ENCODE measurements around the gene GTPBP10. TPM values are rescaled to one million over a fixed set of nuclear protein-coding genes. Genes with fewer than 3 reads are reported as not detected.

GTPBP10 gene
- polyA plus RNA-seq, 1 donor = 17.7 TPM

- no peak for DNase-seq
Observed at GRCh38 chr7:90383422-90383821, 36.9 kb downstream of the GTPBP10 start.

DNA sequence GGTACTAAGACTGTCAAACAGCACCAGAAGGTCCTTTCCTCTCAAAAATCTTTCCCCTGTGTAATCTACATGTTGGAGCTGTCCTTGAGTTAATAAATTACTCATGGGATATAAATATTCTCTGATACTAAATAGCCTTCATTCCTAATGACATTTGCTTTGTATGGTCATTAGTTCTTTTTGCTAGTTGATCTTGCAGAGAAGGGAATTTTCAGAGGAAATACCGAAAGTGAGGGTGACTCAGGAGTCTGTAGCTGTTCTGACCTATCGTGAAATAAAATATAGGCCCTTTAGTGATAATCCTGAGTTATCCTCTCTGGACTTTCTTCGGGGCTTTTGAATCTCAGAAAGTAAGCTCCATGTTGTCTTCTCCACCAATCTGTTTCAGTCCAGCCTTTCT, 37.3 kb downstream of the GTPBP10 start:
- no peak for DNase-seq

DNA sequence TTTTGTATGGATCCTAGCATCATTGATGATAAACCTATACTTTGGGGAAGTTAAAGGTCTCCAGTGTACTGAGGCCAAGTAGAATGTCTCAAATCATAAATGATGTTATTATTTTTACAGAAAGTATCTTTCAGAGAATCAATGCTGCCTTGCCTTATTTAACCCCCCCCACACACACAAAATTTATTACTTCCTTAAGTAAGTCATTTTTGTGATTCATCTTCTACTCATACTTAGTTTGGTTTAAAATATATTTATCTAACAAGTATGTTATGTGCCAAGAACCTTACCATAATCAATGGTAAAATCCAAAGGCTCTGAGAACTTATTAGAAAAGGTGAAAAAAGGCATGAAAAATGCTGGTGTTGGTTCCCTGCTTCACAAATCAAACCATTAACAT, 37.9 kb downstream of the GTPBP10 start:
- DNase-seq = no peak

- no peak for DNase-seq
Observed at GRCh38 chr7:90387470-90388240, 41.1 kb downstream of the GTPBP10 start.

DNA sequence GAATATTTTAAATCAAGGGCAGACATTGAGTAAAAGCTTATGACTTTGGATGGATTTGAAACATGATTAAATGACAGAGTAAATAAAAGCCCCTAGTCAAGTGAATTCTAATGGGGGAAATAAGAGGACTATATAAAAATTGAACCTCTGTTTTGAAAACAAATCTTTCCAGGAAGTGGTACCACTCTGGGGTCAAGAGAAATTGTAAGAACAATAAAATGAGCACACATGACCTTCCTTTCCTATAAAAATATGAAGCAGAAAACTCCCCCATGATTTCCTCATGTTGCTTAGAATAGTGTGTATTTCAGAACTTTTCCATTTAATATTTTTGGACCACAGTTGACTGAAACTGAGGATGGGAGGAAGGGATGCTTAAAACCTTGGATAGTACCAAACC, 44.4 kb downstream of the GTPBP10 start:
- DNase-seq = no peak

DNA sequence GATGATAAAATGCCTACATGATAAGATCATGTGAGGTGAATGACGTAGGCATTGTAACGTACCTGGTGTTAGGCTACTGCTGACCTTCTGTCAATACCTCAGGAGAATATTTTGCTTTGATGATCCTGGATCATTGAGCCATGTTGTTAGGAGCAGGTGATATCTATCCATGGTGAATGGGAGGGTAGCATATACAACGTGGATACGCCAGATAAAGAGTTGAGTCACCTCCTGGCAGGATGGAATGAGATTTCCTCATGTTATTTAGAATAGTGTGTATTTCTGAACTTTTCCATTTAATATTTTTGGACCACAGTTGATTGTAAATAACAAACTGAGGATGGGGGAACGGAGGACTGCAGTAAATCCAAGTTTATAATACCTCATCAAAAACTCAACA, 45.0 kb downstream of the GTPBP10 start:
- DNase-seq = no peak

GRCh38 chr7:90396420-90396819, 49.9 kb downstream of the GTPBP10 start:
- no peak for DNase-seq

- no peak for DNase-seq
Observed at GRCh38 chr7:90401989-90402388, 55.5 kb downstream of the GTPBP10 start.

DNA sequence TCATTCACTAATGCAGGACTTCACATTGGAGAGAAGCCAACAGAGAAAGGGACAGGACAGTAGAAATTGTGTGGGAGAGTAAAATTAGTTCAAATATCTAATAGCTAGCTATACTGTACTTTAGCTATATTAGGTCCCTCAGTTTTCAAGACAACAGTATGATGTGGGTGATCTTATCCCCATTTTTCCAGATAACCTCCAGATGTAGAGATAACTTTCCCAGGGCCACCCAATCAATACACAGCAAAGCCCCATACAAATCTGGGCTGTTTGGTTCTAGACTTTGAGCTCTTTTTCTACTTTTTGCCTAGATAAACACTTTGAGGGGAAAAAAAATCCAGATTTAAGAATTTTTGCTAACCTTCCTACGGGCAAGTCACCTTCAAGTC, 56.3 kb downstream of the GTPBP10 start:
- DNase-seq = no peak

- peak; percentile 88 for DNase-seq
Observed at GRCh38 chr7:90403174-90404113, 56.9 kb downstream of the GTPBP10 start, which contains the start of gene CLDN12. Gene CLDN12, plus strand, starts transcription at chr7:90403461. Its CDS starts 9,216 bp downstream, at chr7:90412677.

GRCh38 chr7:90404777-90405176, 58.3 kb downstream of the GTPBP10 start:
- no peak for DNase-seq

DNA sequence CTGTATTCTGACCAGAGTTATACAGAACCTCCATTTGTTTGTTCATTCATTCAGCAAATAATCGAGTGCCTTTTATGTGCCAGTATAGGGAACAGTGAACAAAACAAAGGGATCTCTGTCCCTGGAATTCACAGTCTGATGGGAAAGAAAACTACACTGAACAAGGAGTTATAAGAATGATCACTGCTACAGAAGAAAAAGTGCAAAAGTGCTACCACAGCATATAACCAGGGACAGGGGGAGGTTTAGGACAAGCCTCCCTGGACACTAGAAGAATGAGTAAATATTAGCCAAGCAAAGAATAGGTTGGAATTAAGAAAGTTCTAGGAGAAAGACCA, 60.9 kb downstream of the GTPBP10 start:
- DNase-seq = no peak

DNA sequence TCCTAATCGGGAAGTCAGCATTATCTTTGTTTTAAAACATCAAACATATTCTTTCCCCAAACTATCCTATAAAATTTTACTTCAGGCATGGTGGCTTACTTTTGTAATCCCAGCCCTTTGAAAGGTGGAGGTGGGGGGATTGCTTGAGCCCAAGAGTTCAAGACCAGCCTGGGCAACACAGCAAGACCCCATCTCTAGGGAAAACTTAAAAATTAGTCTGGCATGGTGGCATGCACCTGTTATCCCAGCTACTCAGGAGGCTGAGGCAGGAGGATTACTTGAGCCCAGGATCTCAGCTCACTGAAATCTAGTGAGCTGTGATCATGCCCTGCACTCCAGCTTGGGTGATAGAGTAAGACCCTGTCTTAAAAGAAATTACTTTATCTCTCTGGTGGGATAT, 61.6 kb downstream of the GTPBP10 start:
- no peak for DNase-seq

GRCh38 chr7:90409667-90410066, 63.2 kb downstream of the GTPBP10 start:
- DNase-seq = no peak

DNA sequence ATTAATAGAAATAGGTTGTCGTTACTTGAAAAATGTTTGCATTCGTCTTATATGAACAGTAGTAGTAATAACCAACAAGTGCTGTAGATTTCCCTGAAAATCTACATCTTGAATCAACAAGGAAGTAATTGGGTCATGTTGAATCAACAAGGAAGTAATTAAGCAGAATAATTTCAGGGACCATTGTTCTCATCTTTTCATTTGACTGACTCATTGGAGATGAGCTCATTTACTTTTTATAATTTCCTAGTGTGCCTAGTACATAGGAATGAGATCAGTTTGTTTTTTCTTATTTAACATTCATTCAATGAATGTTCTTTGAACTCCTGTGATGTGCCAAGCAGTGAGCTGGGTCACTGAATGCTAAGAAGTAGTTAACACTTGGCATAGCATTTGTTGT, 65.0 kb downstream of the GTPBP10 start:
- DNase-seq = no peak

- DNase-seq = no peak
Observed at GRCh38 chr7:90412458-90413184, 66.1 kb downstream of the GTPBP10 start.

GRCh38 chr7:90413185-90413528, 66.6 kb downstream of the GTPBP10 start:
- no peak for DNase-seq

DNA sequence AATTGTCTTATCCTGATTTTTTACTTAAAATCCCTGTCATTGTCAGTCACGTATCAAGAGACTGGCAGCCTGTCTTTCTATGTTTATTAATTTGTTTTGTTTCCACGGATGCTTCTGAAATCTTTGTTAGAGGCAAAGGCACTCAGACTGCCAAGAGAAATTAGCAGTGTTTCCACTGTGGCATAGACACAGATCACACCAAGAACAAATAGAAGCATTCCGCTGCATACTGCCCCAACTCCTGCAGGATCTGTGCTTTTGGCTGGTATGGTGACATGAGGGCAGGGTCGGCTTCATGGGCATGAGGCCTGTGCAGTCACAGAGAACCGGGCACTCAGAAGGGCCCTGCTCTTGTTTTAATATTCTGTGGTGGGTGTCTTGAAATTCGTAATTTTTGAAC, 75.1 kb downstream of the GTPBP10 start:
- DNase-seq = no peak

DNA sequence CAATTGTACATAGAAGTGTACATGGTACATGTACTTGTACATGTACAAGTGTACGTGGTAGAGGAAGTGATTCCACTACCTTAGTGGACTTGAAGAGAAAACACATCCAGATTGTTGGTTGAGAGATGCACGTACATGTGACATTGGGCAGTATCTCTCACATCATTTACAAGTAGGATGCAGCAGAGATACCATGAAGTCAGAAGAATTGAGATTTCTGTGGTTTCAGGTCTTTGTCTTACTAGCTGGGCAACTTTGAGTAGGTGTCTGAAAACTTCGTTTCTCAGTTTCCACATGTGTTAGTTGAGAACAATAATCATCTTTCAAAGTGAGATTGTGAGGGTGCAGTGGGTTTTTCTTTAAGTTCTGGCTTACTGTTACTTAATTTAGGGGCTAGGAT, 78.2 kb downstream of the GTPBP10 start:
- DNase-seq = no peak

DNA sequence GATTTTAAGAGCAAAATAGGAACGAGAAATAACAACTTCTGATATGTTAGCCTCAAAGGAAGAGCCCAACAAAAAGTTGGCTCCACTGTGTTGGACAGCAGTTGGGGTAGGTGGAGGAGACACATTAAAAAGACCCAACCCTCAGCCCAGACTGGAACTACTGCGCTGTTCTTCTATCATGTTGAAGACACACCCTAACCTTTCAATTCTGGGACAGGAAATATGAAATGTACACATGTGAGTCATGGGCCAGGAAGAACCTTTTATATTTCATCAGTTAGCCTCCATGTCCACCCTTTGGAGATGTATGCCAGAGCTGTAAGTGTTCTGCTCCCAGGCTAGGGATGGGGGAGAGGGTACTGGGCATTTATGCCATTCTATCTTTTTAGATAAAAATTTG, 78.9 kb downstream of the GTPBP10 start:
- DNase-seq = no peak

GRCh38 chr7:90430614-90431460, 84.3 kb downstream of the GTPBP10 start:
- no peak for DNase-seq

GRCh38 chr7:90432752-90433151, 86.2 kb downstream of the GTPBP10 start:
- no peak for DNase-seq
